AG08396 (cell line): ENCODE data around the gene GNG10.
"Not testable (repeated sequence)": the region's sequence is repeated elsewhere in the genome, so short reads cannot be mapped to it uniquely, and the experiment has no call there.

Experiments
- DNase-seq: peaks from one replicate; pipeline ENCODE4 v3.0.0; 2012; ENCODE audit warnings: low spot score, mixed read lengths

The GNG10 gene

DNA sequence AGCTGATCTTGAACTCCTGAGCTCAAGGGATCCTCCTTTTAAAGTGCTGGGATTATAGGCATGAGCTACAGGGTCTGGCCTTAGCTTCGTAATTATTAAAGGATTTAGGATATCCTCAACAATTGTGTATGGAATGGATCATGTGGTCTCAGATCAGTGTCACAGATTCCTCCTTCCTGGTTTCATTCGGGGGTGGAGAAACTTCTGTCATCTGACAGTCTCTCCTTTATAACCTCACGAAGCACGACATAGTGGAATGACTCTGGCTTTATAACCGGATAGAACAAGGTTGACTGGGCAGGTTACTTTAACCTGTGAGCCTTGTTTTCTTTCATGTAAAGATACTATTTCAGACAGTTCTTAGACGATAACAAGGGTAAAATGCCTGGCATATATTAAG lies 4.4 kb upstream of the GNG10 start:
- DNase-seq, result no peak

GRCh38 chr9:111658943-111659342 lies 2.5 kb upstream of the GNG10 start:
- no peak for DNase-seq

DNA sequence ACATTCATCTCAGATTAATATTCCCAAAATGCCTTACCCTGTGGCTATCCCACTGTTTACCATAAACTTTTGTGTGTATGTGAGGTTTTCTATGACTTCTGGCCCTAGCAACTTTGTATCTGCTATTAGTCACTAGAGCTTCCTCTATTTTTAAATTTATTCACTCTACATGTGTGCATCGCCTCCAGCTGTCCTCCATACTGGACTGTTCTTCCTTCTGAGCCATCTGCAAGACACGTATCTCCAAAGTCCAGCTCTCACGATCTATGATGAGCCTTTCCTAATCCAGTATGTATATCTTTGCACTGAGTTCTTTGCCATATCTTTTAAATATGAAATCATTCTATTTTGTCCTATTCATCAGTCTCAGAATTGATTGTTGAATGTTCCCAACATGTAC lies 1.7 kb upstream of the GNG10 start:
- DNase-seq, result no peak

DNA sequence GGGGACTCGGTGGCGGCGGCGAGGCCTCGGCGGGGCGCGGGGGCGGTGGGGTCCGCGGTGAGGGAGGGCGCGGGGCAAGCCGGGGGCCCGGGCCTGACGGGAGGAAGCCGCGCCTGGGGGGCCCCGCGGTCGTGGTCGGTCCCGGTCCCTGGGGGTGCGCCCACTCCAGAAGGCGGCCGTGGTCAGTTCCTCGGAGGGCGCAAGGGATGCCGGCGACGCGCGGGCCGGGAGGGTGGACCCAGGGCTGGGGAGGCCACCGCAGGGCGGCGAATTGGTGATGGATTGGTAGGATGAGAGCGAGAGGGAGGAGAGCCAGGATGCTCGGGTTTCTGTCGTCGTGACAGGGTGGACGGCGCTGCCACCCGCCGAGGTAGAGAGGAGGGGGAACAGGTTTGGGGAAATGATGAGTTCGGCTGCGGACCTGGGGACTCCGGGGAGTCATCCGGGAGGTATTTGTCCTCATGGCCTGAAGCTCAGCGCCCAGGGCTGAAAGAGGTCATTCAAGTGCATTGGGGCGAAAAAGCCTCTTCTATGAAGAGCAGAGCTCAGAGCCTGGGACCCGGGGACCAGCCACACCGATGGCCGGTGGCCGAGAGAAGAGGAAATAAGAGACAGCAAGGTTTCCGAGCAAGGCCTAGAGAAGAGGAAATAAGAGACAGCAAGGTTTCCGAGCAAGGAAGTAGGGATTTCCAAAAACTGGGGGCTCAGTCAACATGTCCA lies 557 bp downstream of the GNG10 start:
- DNase-seq, result peak; percentile 76

GRCh38 chr9:111662576-111663300 lies 1.3 kb downstream of the GNG10 start:
- peak; percentile 26 for DNase-seq

- DNase-seq, result no peak
These were observed 2.0 kb downstream of the GNG10 start for GRCh38 chr9:111663301-111663823.

- no peak for DNase-seq
These were observed 6.7 kb downstream of the GNG10 start for GRCh38 chr9:111668026-111668573.

GRCh38 chr9:111668601-111669000 lies 7.2 kb downstream of the GNG10 start:
- not testable (repeated sequence) for DNase-seq

- no peak for DNase-seq
These were observed 12.9 kb downstream of the GNG10 start for GRCh38 chr9:111674319-111674718.

DNA sequence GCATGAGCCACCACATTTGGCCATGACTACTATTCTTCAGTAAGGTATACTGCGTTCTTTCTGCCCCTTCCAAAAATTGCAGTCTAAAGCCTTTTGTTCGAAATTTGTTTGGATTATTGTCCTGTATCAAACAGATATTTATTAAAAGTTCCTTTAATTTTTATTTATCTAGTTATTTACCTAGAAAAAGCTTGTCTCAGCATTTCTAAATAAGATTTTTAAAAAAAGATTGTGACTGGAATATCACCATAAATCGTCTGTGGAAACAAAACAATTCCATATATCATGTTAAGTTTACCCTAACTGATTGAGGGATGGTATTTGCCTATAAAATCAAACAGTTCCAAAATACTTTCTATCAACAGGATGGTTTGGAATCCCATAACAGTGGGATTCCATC lies 14.7 kb downstream of the GNG10 start:
- DNase-seq, result no peak

DNA sequence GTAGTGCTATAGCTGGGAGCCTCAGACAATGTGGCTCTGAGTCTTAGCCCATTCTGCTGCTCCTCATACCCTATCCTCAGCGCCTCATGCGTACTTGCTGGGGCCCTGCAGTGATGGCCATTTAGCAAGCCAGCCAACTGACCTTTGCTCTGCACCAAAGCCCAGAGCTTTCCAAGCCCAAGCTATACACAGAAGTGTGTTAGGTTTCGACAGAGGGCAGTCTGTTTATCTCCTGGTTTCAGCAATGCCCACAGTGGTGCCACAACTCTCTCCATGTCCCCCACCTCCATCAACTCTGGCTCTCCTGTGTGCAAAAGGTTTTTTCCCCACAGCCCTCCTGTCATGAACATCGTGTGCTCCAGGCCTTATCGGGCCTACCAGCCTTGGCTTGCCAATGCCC lies 16.9 kb downstream of the GNG10 start:
- no peak for DNase-seq

DNA sequence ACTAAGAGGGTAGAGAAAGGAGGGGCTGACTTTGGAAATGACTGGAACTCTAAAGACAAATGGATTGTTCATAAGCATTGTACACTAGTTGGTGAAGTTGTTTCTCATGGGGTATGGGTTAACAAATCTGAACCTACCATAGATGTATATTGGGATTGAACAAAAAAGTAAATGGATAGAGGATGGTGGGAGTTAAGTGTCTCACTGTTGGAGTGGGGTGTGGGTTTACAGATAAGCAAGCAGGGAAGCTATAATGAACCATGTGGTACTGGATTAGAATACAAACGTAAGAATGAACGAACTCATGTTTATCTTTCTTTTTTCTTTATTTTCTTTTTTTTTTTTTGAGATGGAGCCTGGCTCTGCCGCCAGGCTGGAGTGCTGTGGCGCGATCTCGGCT lies 17.8 kb downstream of the GNG10 start:
- DNase-seq, result no peak

DNA sequence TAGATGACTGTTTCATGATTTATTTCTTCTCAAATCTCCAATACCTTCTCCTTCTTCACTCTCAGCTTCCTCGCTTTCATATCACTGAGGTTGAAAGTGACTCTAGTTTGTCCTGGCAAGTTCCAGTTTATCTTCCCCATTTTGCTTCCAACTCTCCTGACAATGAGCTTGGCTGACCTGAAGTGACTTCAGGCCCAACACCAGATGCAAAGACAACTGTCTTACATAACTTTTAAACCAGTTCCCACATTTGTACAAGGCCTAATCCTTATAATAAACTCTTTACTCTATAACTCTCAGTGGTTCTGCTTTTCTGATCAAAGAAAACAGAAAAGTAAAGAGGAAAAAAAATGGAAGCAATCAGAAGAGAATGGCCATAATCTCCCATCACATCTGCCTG lies 22.0 kb downstream of the GNG10 start:
- DNase-seq, result no peak

GRCh38 chr9:111691672-111692329 lies 30.4 kb downstream of the GNG10 start:
- peak; percentile 8 for DNase-seq

GRCh38 chr9:111696796-111697195 lies 35.4 kb downstream of the GNG10 start:
- no peak for DNase-seq

DNA sequence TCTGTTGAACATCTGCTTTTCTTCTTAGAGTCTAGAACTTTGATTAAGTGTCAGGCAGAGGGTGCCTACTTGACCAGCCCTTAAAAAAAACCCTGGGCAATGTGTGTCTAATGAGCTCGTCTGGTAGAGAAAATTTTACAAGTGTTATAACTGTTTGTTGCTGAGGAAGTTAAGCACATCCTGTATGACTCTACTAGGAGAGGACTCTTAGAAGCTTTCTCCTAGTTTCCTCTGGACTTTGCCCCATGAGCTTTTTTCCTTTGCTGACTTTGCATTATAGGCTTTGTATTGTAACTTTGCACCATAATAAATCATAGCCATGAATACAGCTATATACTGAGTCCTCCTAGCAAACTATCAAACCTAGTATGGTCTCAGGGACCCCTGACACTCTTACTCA lies 39.4 kb downstream of the GNG10 start:
- DNase-seq, result no peak

- no peak for DNase-seq
These were observed 43.1 kb downstream of the GNG10 start for GRCh38 chr9:111704503-111704902.

DNA sequence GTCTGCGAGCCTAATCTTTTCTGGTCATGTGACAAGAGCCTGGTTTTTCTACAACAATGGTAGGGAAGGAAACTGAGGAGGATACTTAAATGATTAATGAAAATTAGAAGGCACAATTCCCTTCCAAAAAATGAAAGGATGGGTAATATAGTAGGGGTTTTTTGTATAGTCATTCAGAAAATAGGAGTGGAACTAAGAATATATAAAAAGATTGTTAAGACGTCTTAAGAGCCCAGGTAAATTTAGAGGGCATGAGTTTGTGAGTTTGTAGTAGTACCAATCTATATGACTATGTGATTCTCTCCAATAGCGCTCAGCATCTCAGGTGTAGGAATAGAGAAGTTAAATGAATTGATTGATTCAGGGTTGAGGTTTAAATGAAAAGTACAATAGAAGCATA lies 50.1 kb downstream of the GNG10 start:
- no peak for DNase-seq

- DNase-seq, result no peak
These were observed 51.0 kb downstream of the GNG10 start for GRCh38 chr9:111712369-111712768.

- DNase-seq, result no peak
These were observed 54.1 kb downstream of the GNG10 start for GRCh38 chr9:111715471-111715870.

- DNase-seq, result no peak
These were observed 58.1 kb downstream of the GNG10 start for GRCh38 chr9:111719541-111719940.
